ENCODE data around the gene C12orf75.

Gene C12orf75

DNA sequence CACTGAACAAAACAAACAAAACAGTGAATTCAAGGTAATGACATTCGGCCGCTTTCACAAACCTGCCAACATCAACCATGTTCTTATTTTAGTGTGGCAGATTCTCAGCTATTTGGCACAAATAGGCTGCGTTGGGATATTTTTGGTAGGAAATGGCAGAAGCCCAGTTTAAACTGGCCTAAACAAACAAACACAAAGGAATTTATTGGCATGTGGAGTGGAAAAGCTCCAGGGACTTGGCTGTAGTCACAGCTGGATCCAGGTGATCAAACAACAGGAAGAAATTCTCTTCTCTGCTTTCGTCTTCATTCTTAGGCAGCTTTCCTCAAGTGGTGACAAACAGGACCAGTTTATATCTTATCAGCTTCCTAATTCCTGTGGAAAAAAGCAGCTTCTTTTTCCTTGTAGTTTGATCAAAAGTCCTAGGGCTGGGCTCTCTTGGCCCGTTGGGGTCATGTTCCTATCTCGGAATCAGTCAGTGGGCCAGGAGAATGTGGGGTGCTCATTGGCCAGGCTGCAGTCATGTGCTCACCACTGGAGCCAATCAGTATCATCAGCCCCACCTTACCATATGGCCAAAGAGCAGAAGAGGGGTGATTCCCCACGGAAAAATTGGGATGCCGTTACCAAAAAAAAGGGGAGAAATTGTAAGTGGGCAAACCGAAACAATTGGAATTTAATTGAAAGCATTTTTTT, 22.6 kb downstream of the C12orf75 start (continued):
- TF ChIP-seq, protein P1, sequence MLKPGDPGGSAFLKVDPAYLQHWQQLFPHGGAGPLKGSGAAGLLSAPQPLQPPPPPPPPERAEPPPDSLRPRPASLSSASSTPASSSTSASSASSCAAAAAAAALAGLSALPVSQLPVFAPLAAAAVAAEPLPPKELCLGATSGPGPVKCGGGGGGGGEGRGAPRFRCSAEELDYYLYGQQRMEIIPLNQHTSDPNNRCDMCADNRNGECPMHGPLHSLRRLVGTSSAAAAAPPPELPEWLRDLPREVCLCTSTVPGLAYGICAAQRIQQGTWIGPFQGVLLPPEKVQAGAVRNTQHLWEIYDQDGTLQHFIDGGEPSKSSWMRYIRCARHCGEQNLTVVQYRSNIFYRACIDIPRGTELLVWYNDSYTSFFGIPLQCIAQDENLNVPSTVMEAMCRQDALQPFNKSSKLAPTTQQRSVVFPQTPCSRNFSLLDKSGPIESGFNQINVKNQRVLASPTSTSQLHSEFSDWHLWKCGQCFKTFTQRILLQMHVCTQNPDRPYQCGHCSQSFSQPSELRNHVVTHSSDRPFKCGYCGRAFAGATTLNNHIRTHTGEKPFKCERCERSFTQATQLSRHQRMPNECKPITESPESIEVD (tag by site-specific recombination; IDR thresholded peaks at IDR 0.05) = peak; percentile 78
- TF ChIP-seq, protein P2, sequence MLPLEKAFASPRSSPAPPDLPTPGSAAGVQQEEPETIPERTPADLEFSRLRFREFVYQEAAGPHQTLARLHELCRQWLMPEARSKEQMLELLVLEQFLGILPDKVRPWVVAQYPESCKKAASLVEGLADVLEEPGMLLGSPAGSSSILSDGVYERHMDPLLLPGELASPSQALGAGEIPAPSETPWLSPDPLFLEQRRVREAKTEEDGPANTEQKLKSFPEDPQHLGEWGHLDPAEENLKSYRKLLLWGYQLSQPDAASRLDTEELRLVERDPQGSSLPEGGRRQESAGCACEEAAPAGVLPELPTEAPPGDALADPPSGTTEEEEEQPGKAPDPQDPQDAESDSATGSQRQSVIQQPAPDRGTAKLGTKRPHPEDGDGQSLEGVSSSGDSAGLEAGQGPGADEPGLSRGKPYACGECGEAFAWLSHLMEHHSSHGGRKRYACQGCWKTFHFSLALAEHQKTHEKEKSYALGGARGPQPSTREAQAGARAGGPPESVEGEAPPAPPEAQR (tag by site-specific recombination; IDR thresholded peaks at IDR 0.05) = no peak
- TF ChIP-seq ZNF391 (tag by site-specific recombination; IDR thresholded peaks at IDR 0.05; ENCODE audit: borderline replicate concordance, low read depth) (no peak), ZBTB48 (tag by site-specific recombination; IDR thresholded peaks at IDR 0.05) (no peak), ZIC2 (tag by site-specific recombination; IDR thresholded peaks at IDR 0.05) (peak; percentile 92), ZNF610 (tag by site-specific recombination; IDR thresholded peaks at IDR 0.05; ENCODE audit: borderline replicate concordance) (no peak), KLF10 (tag by site-specific recombination; IDR thresholded peaks at IDR 0.05) (no peak), ZBTB21 (tag by site-specific recombination; IDR thresholded peaks at IDR 0.05) (no peak), GFI1B (tag by site-specific recombination; IDR thresholded peaks at IDR 0.05) (no peak), ZNF37A (tag by site-specific recombination; IDR thresholded peaks at IDR 0.05) (no peak), FEZF1 (tag by site-specific recombination; IDR thresholded peaks at IDR 0.05) (peak; percentile 36; the same call in 1 of the 2 replicates), ZNF837 (tag by site-specific recombination; IDR thresholded peaks at IDR 0.05) (no peak)
- TF ChIP-seq, protein P3, sequence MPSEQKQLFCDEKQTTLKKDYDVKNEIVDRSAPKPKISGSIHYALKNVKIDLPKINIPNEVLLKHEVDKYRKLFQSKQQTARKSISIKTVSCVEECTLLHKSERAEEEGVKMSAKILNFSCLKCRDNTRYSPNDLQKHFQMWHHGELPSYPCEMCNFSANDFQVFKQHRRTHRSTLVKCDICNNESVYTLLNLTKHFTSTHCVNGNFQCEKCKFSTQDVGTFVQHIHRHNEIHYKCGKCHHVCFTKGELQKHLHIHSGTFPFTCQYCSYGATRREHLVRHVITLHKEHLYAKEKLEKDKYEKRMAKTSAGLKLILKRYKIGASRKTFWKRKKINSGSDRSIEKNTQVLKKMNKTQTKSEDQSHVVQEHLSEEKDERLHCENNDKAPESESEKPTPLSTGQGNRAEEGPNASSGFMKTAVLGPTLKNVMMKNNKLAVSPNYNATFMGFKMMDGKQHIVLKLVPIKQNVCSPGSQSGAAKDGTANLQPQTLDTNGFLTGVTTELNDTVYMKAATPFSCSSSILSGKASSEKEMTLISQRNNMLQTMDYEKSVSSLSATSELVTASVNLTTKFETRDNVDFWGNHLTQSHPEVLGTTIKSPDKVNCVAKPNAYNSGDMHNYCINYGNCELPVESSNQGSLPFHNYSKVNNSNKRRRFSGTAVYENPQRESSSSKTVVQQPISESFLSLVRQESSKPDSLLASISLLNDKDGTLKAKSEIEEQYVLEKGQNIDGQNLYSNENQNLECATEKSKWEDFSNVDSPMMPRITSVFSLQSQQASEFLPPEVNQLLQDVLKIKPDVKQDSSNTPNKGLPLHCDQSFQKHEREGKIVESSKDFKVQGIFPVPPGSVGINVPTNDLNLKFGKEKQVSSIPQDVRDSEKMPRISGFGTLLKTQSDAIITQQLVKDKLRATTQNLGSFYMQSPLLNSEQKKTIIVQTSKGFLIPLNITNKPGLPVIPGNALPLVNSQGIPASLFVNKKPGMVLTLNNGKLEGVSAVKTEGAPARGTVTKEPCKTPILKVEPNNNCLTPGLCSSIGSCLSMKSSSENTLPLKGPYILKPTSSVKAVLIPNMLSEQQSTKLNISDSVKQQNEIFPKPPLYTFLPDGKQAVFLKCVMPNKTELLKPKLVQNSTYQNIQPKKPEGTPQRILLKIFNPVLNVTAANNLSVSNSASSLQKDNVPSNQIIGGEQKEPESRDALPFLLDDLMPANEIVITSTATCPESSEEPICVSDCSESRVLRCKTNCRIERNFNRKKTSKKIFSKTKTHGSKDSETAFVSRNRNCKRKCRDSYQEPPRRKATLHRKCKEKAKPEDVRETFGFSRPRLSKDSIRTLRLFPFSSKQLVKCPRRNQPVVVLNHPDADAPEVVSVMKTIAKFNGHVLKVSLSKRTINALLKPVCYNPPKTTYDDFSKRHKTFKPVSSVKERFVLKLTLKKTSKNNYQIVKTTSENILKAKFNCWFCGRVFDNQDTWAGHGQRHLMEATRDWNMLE (tag by site-specific recombination; conservative IDR thresholded peaks at IDR 0.05; ENCODE audit: low read depth) = no peak

DNA sequence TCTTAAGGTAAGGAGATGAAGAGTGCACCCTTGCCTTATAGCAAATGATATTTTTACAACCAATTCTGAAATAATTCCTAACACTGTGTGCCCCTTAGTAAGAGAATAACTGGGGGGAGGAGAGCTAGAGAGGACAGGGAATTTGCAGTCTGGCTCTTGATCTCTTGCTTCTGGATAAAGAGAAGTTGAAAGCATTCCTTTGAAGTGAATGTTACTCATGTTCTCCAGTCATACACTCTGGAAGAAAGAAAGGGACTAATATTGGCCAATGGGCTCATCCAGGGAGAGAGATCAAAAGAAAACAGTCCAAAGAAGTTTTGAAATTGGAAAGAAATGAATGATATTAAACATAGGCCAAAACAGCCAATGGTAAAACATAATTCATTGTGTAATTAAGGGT, 25.3 kb downstream of the C12orf75 start:
- peaks cover 8% of the 10 kb centered on the region for H3K4me1 ChIP-seq (ENCODE audit: control insufficient read depth, insufficient read depth, low read length)
- H3K9me3 ChIP-seq (ENCODE audit: control insufficient read depth, insufficient read depth, low read depth, low read length) = no peaks in the 10 kb centered on the region
- TF ChIP-seq ZNF585B (tag by site-specific recombination; IDR thresholded peaks at IDR 0.05) (no peak), EGR2 (tag by site-specific recombination; IDR thresholded peaks at IDR 0.05; ENCODE audit: low read depth) (no peak), ZNF560 (tag by site-specific recombination; IDR thresholded peaks at IDR 0.05; ENCODE audit: borderline replicate concordance) (no peak), ZBTB20 (tag by site-specific recombination; IDR thresholded peaks at IDR 0.05) (no peak), MYNN (tag by site-specific recombination; IDR thresholded peaks at IDR 0.05; ENCODE audit: borderline replicate concordance) (no peak), ZNF785 (tag by site-specific recombination; IDR thresholded peaks at IDR 0.05) (no peak), ZNF530 (tag by site-specific recombination; IDR thresholded peaks at IDR 0.05; ENCODE audit: low read depth) (no peak), ZFP37 (tag by site-specific recombination; IDR thresholded peaks at IDR 0.05) (no peak), RBAK (tag by site-specific recombination; IDR thresholded peaks at IDR 0.05) (no peak)
- TF ChIP-seq, protein P4, sequence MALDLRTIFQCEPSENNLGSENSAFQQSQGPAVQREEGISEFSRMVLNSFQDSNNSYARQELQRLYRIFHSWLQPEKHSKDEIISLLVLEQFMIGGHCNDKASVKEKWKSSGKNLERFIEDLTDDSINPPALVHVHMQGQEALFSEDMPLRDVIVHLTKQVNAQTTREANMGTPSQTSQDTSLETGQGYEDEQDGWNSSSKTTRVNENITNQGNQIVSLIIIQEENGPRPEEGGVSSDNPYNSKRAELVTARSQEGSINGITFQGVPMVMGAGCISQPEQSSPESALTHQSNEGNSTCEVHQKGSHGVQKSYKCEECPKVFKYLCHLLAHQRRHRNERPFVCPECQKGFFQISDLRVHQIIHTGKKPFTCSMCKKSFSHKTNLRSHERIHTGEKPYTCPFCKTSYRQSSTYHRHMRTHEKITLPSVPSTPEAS (tag by site-specific recombination; IDR thresholded peaks at IDR 0.05) = no peak
- TF ChIP-seq, protein P5, sequence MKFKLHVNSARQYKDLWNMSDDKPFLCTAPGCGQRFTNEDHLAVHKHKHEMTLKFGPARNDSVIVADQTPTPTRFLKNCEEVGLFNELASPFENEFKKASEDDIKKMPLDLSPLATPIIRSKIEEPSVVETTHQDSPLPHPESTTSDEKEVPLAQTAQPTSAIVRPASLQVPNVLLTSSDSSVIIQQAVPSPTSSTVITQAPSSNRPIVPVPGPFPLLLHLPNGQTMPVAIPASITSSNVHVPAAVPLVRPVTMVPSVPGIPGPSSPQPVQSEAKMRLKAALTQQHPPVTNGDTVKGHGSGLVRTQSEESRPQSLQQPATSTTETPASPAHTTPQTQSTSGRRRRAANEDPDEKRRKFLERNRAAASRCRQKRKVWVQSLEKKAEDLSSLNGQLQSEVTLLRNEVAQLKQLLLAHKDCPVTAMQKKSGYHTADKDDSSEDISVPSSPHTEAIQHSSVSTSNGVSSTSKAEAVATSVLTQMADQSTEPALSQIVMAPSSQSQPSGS (tag by site-specific recombination; IDR thresholded peaks at IDR 0.05; ENCODE audit: low read depth) = no peak
- ChIA-PET POLR2A (no interaction called here), CTCF (no interaction called here)
- H3K36me3 ChIP-seq (ENCODE audit: control insufficient read depth in 2 of 2, insufficient read depth in 1 of 2, low read length in 2 of 2) = peaks cover 0 to 3% of the 10 kb centered on the region in 2 experiments; a peak in 2 of 3 replicates
- H3K27ac ChIP-seq (ENCODE audit: extremely low read depth, low read depth, low read length) = no peak overlapping the region
- no peak overlapping the region for H3K4me3 ChIP-seq (ENCODE audit: low read depth, low read length)
